Measurements from ENCODE around the gene ZNF827. TPM values are rescaled to one million over a fixed set of nuclear protein-coding genes. Genes with fewer than 3 reads are reported as not detected.

ZNF827 gene
- total and polyA plus RNA-seq, 4 experiments from 2014 or later: 1.4 to 27.3 (median 14.0) TPM

DNA sequence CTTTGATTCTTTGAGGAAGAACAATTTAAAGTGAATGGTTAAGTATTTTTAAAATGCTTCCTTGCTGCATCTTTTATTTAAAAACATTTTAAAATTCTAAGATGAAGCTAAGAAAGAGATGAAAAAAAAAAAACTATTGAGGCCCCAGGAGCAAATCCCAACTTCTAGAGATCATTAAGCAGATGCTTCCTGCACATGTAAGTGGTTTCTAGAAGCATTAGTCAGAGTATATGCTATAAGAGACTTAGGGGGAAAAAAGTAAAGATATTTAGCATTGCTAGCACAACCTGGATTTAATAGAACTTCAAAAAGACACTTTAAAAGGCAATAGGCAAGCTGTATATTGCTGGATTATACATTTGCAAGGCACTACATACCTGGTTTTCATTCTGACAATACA lies 64.7 kb downstream of the ZNF827 start:
- Histone ChIP-seq H3K36me3 (ENCODE audit: insufficient read depth, low read length) (no peaks in the 10 kb centered on the region), H3K9me3 (ENCODE audit: control insufficient read depth in 1 of 2, low read length in 2 of 2) (no peaks in the 10 kb centered on the region), H3K27me3 (ENCODE audit: insufficient read depth, low read length) (no peaks in the 10 kb centered on the region), H3K4me3 (ENCODE audit: low read length in 2 of 2) (no peak overlapping the region), H3K4me1 (ENCODE audit: insufficient read depth, low read length) (no peaks in the 10 kb centered on the region), H3K27ac (ENCODE audit: low read depth, low read length) (no peak overlapping the region)
- Mint-ChIP-seq H3K36me3 (peaks cover 14 to 17% of the 10 kb centered on the region in 2 donors), H3K27ac (no peak overlapping the region), H3K9me3 (no peaks in the 10 kb centered on the region), H3K4me3 (no peak overlapping the region), H3K4me1 (peaks cover 0 to 15% (median 5%) of the 10 kb centered on the region in 4 donors), H3K27me3 (no peaks in the 10 kb centered on the region)
- ChIA-PET CTCF (ENCODE audit: partially characterized antibody) (interaction anchor here (0.6 kb wide), 1 partner anchor 366 kb away, joined by 3 read pairs; no protein-coding TSS in a partner anchor), POLR2A (ENCODE audit: partially characterized antibody) (no interaction called here)
- DNase-seq: no peak
- intact Hi-C loops (cut with micrococcal nuclease): no loop called here

GRCh38 chr4:145871209-145871608 lies 67.4 kb downstream of the ZNF827 start:
- peak overlapping the region in 1 of 7 donors; percentile 0 for H3K27ac Mint-ChIP-seq
- no peak overlapping the region for H3K4me3 ChIP-seq (ENCODE audit: low read length in 2 of 2)
- H3K27me3 ChIP-seq (ENCODE audit: insufficient read depth, low read length): no peaks in the 10 kb centered on the region
- peaks cover 0 to 12% (median 5%) of the 10 kb centered on the region in 4 donors for H3K4me1 Mint-ChIP-seq
- intact Hi-C loops (cut with micrococcal nuclease): no loop called here
- ChIA-PET CTCF (ENCODE audit: partially characterized antibody) (no interaction called here), POLR2A (ENCODE audit: partially characterized antibody) (no interaction called here)
- H3K27me3 Mint-ChIP-seq: no peaks in the 10 kb centered on the region
- no peaks in the 10 kb centered on the region for H3K36me3 ChIP-seq (ENCODE audit: insufficient read depth, low read length)
- H3K4me3 Mint-ChIP-seq: no peak overlapping the region
- no peaks in the 10 kb centered on the region for H3K9me3 Mint-ChIP-seq
- no peaks in the 10 kb centered on the region for H3K9me3 ChIP-seq (ENCODE audit: control insufficient read depth in 1 of 2, low read length in 2 of 2)
- H3K27ac ChIP-seq (ENCODE audit: low read depth, low read length): no peak overlapping the region
- no peak for DNase-seq
- no peaks in the 10 kb centered on the region for H3K4me1 ChIP-seq (ENCODE audit: insufficient read depth, low read length)
- peaks cover 2 to 19% of the 10 kb centered on the region in 2 donors for H3K36me3 Mint-ChIP-seq

DNA sequence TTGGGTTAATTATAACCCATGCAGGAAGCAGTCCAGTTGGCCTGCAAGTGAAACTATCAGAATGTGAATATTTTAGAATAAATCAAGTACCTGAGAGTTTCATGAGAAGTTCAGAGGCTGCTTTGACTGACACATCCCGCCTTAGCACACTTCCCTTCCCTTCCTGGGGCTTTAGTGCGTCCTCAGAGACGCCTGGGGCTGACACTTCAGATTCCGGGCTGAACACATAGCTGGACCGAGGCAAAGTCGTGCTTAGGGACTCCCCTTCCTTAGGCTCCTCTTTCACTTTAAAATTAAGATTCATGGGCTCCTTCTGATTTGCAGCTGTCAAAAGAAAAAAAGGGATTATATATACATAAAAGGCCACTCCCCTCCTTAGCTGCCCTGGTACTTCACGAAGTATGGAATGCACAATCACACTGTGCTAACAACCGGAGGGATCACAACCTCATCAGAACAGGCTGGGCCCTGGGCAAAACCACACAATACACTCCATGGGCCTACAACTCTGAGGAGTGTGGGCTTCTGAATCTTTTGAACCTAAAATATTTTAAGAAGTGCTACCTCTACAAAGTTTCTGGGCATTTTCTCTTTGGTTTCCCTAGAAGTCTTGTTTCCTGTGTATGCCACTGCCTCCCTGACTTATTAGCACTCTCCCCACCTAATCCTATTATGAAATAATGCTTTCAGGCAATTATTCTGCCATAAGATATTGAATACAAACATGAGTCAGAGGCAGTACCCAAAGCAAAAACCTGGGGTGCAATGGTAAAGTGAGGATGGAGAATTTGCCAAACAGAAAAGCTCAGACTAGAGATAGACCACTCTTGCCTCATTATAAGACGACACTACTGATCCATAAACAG lies 68.2 kb downstream of the ZNF827 start:
- no peaks in the 10 kb centered on the region for H3K27me3 ChIP-seq (ENCODE audit: insufficient read depth, low read length)
- H3K9me3 ChIP-seq (ENCODE audit: control insufficient read depth in 1 of 2, low read length in 2 of 2): no peaks in the 10 kb centered on the region
- peaks cover 0 to 17% of the 10 kb centered on the region in 2 donors for H3K36me3 Mint-ChIP-seq
- H3K4me3 Mint-ChIP-seq: no peak overlapping the region
- H3K4me1 ChIP-seq (ENCODE audit: insufficient read depth, low read length): no peaks in the 10 kb centered on the region
- POLR2A ChIA-PET (ENCODE audit: partially characterized antibody): no interaction called here
- H3K27ac ChIP-seq (ENCODE audit: low read depth, low read length): no peak overlapping the region
- DNase-seq: no peak
- H3K4me1 Mint-ChIP-seq: peaks cover 0 to 12% (median 5%) of the 10 kb centered on the region in 4 donors
- H3K27me3 Mint-ChIP-seq: no peaks in the 10 kb centered on the region
- no peak overlapping the region for H3K4me3 ChIP-seq (ENCODE audit: low read length in 2 of 2)
- intact Hi-C loops (cut with micrococcal nuclease): no loop called here
- no peaks in the 10 kb centered on the region for H3K9me3 Mint-ChIP-seq
- no peaks in the 10 kb centered on the region for H3K36me3 ChIP-seq (ENCODE audit: insufficient read depth, low read length)
- CTCF ChIA-PET (ENCODE audit: partially characterized antibody): interaction anchor here (0.9 kb wide), 1 partner anchor 18 kb away, joined by 3 read pairs; no protein-coding TSS in a partner anchor
- peak overlapping the region in 1 of 7 donors; percentile 42 for H3K27ac Mint-ChIP-seq

GRCh38 chr4:145868637-145869409 lies 69.8 kb downstream of the ZNF827 start:
- Mint-ChIP-seq H3K4me3 (no peak overlapping the region), H3K27me3 (no peaks in the 10 kb centered on the region), H3K36me3 (peaks cover 0 to 17% of the 10 kb centered on the region in 2 donors), H3K27ac (peak overlapping the region in 1 of 7 donors; percentile 14), H3K4me1 (peaks cover 0 to 12% (median 5%) of the 10 kb centered on the region in 4 donors), H3K9me3 (no peaks in the 10 kb centered on the region)
- Histone ChIP-seq H3K36me3 (ENCODE audit: insufficient read depth, low read length) (no peaks in the 10 kb centered on the region), H3K4me3 (ENCODE audit: low read length in 2 of 2) (no peak overlapping the region), H3K4me1 (ENCODE audit: insufficient read depth, low read length) (no peaks in the 10 kb centered on the region), H3K9me3 (ENCODE audit: control insufficient read depth in 1 of 2, low read length in 2 of 2) (no peaks in the 10 kb centered on the region), H3K27me3 (ENCODE audit: insufficient read depth, low read length) (no peaks in the 10 kb centered on the region), H3K27ac (ENCODE audit: low read depth, low read length) (no peak overlapping the region)
- CTCF ChIA-PET (ENCODE audit: partially characterized antibody): no interaction called here
- intact Hi-C loops (cut with micrococcal nuclease): no loop called here
- POLR2A ChIA-PET (ENCODE audit: partially characterized antibody): no interaction called here
- peak in 2 of 5 donors; percentile 1 to 5 for DNase-seq

DNA sequence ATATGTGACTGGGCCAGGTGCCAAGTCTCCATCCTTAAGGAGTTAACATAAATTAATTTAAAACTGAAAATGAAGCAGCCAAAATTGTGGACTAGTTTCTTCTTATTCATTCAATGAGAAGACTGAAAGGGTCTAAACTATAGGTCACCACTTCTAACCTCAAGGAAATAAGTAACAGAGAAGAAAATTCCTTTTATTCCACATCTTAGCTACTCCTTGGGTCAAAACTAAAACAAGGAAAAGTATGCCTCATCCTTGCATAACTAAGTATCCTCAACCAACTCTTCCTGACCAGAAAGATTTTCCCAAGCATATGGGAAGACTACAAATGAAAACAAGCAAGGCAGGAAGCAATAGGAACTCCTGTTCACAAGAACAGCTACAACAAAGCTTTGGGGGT lies 71.2 kb downstream of the ZNF827 start:
- no peaks in the 10 kb centered on the region for H3K9me3 ChIP-seq (ENCODE audit: control insufficient read depth in 1 of 2, low read length in 2 of 2)
- ChIA-PET CTCF (ENCODE audit: partially characterized antibody) (no interaction called here), POLR2A (ENCODE audit: partially characterized antibody) (no interaction called here)
- Mint-ChIP-seq H3K36me3 (peaks cover 0 to 18% of the 10 kb centered on the region in 2 donors), H3K9me3 (no peaks in the 10 kb centered on the region), H3K4me3 (no peak overlapping the region), H3K27ac (no peak overlapping the region), H3K4me1 (peaks cover 0 to 12% (median 5%) of the 10 kb centered on the region in 4 donors), H3K27me3 (no peaks in the 10 kb centered on the region)
- DNase-seq: no peak
- H3K36me3 ChIP-seq (ENCODE audit: insufficient read depth, low read length): no peaks in the 10 kb centered on the region
- H3K27ac ChIP-seq (ENCODE audit: low read depth, low read length): no peak overlapping the region
- no peaks in the 10 kb centered on the region for H3K4me1 ChIP-seq (ENCODE audit: insufficient read depth, low read length)
- no peaks in the 10 kb centered on the region for H3K27me3 ChIP-seq (ENCODE audit: insufficient read depth, low read length)
- intact Hi-C loops (cut with micrococcal nuclease): no loop called here
- no peak overlapping the region for H3K4me3 ChIP-seq (ENCODE audit: low read length in 2 of 2)

DNA sequence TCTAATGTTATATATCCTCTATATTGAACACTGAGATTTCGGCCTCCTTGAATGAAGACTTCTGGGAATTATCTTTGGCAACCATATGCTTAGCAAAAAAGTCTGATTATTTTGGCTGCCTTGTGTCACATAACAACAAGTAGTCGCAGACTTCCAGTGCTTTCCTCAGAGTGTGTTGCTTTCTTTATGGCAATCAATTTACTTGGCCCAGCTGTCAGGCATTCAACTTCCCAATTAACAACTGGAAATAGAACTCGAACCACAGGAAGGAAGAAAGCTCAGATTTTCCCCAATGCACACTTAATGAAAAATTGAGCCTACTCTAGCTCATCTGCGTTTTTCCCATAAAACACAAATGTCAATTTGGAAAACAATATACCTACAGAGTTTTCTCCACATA lies 71.6 kb downstream of the ZNF827 start:
- Mint-ChIP-seq H3K36me3 (peaks cover 0 to 18% of the 10 kb centered on the region in 2 donors), H3K27ac (no peak overlapping the region), H3K4me1 (peaks cover 0 to 10% (median 3%) of the 10 kb centered on the region in 4 donors), H3K9me3 (no peaks in the 10 kb centered on the region), H3K4me3 (no peak overlapping the region), H3K27me3 (no peaks in the 10 kb centered on the region)
- Histone ChIP-seq H3K9me3 (ENCODE audit: control insufficient read depth in 1 of 2, low read length in 2 of 2) (no peaks in the 10 kb centered on the region), H3K4me1 (ENCODE audit: insufficient read depth, low read length) (no peaks in the 10 kb centered on the region), H3K27me3 (ENCODE audit: insufficient read depth, low read length) (no peaks in the 10 kb centered on the region), H3K36me3 (ENCODE audit: insufficient read depth, low read length) (no peaks in the 10 kb centered on the region), H3K4me3 (ENCODE audit: low read length in 2 of 2) (no peak overlapping the region), H3K27ac (ENCODE audit: low read depth, low read length) (no peak overlapping the region)
- CTCF ChIA-PET (ENCODE audit: partially characterized antibody): interaction anchor here (1.0 kb wide), 1 partner anchor 9 kb away, joined by 3 read pairs; no protein-coding TSS in a partner anchor
- DNase-seq: no peak
- intact Hi-C loops (cut with micrococcal nuclease): no loop called here
- POLR2A ChIA-PET (ENCODE audit: partially characterized antibody): no interaction called here

- intact Hi-C loops (cut with micrococcal nuclease): no loop called here
- ChIA-PET CTCF (ENCODE audit: partially characterized antibody) (no interaction called here), POLR2A (ENCODE audit: partially characterized antibody) (no interaction called here)
- H3K9me3 Mint-ChIP-seq: no peaks in the 10 kb centered on the region
- H3K27ac ChIP-seq (ENCODE audit: low read depth, low read length): no peak overlapping the region
- no peaks in the 10 kb centered on the region for H3K27me3 ChIP-seq (ENCODE audit: insufficient read depth, low read length)
- no peaks in the 10 kb centered on the region for H3K4me1 ChIP-seq (ENCODE audit: insufficient read depth, low read length)
- no peak overlapping the region for H3K4me3 Mint-ChIP-seq
- H3K4me1 Mint-ChIP-seq: peaks cover 0 to 2% (median 0%) of the 10 kb centered on the region in 4 donors
- no peaks in the 10 kb centered on the region for H3K27me3 Mint-ChIP-seq
- DNase-seq: no peak
- no peaks in the 10 kb centered on the region for H3K36me3 ChIP-seq (ENCODE audit: insufficient read depth, low read length)
- no peak overlapping the region for H3K4me3 ChIP-seq (ENCODE audit: low read length in 2 of 2)
- peaks cover 11 to 30% of the 10 kb centered on the region in 2 donors for H3K36me3 Mint-ChIP-seq
- peak overlapping the region in 2 of 7 donors; percentile 35 to 52 for H3K27ac Mint-ChIP-seq
- no peaks in the 10 kb centered on the region for H3K9me3 ChIP-seq (ENCODE audit: control insufficient read depth in 1 of 2, low read length in 2 of 2)
Measured at GRCh38 chr4:145865274-145865941, 73.2 kb downstream of the ZNF827 start.

Data from CD4-positive, alpha-beta memory T cell (primary cell).